CD4-positive, alpha-beta T cell treated with Interleukin-1 beta for 1 hour (primary cell): ENCODE measurements around the gene ADRB1.

Experiments used
- DNase-seq, 2 donors: peaks; one replicate each; pipeline ENCODE4 v3.0.0-alpha.2; 2020 to 2022

Gene ADRB1

GRCh38 chr10:114095559-114096337 is 52.1 kb downstream of the ADRB1 start:
- DNase-seq, result peak in 1 of 2 donors; percentile 27
